DMS79 (cell line): ENCODE results near the gene ARHGAP6.
"Not testable (repeated sequence)": the region's sequence is repeated elsewhere in the genome, so short reads cannot be mapped to it uniquely, and the experiment has no call there.

Source experiments
- DNase-seq: peaks from one replicate; lab custom pipeline; 2025; lab: John Stamatoyannopoulos, UW

The ARHGAP6 gene

GRCh38 chrX:11399489-11400094 is 266.1 kb downstream of the ARHGAP6 start:
- DNase-seq = no peak

GRCh38 chrX:11398785-11399184 is 266.9 kb downstream of the ARHGAP6 start:
- DNase-seq = no peak

GRCh38 chrX:11398139-11398538 is 267.6 kb downstream of the ARHGAP6 start:
- DNase-seq = no peak

- no peak for DNase-seq
Measured at GRCh38 chrX:11397680-11398079, 268.0 kb downstream of the ARHGAP6 start.

- no peak for DNase-seq
Measured at GRCh38 chrX:11395859-11396258, 269.9 kb downstream of the ARHGAP6 start.

GRCh38 chrX:11393949-11394654 is 271.6 kb downstream of the ARHGAP6 start:
- no peak for DNase-seq

- no peak for DNase-seq
Measured at GRCh38 chrX:11386812-11387211, 278.9 kb downstream of the ARHGAP6 start.

- no peak for DNase-seq
Measured at GRCh38 chrX:11386001-11386523, 279.7 kb downstream of the ARHGAP6 start.

GRCh38 chrX:11382930-11383329 is 282.8 kb downstream of the ARHGAP6 start:
- peak; percentile 4 for DNase-seq

GRCh38 chrX:11381464-11381863 is 284.3 kb downstream of the ARHGAP6 start:
- DNase-seq = no peak

GRCh38 chrX:11380187-11380844 is 285.4 kb downstream of the ARHGAP6 start:
- DNase-seq = no peak

- DNase-seq = no peak
Measured at GRCh38 chrX:11376163-11376562, 289.6 kb downstream of the ARHGAP6 start.

- no peak for DNase-seq
Measured at GRCh38 chrX:11375614-11376119, 290.1 kb downstream of the ARHGAP6 start.

GRCh38 chrX:11374570-11374969 is 291.1 kb downstream of the ARHGAP6 start:
- no peak for DNase-seq

- DNase-seq = no peak
Measured at GRCh38 chrX:11371106-11371505, 294.6 kb downstream of the ARHGAP6 start.

- DNase-seq = no peak
Measured at GRCh38 chrX:11367609-11368430, 297.9 kb downstream of the ARHGAP6 start.

GRCh38 chrX:11366998-11367595 is 298.6 kb downstream of the ARHGAP6 start:
- no peak for DNase-seq

- DNase-seq = no peak
Measured at GRCh38 chrX:11365426-11365825, 300.3 kb downstream of the ARHGAP6 start.

- no peak for DNase-seq
Measured at GRCh38 chrX:11364835-11365234, 300.9 kb downstream of the ARHGAP6 start.

GRCh38 chrX:11363825-11364224 is 301.9 kb downstream of the ARHGAP6 start:
- not testable (repeated sequence) for DNase-seq

- DNase-seq = no peak
Measured at GRCh38 chrX:11363069-11363594, 302.6 kb downstream of the ARHGAP6 start.
